Lung (tissue), 12 donors: ENCODE measurements around the gene SYK. TPM values are rescaled to one million over a fixed set of nuclear protein-coding genes. Genes with fewer than 3 reads are reported as not detected.

Experiments
- ATAC-seq: fragments of 200-7000 bp; cut with Tn5 transposase; one replicate; pipeline ENCODE4 v1.9.1; 2020; ENCODE audit warnings: moderate number of reproducible peaks; ENCODE audit not compliant: insufficient read depth, low FRiP score
- DNase-seq, 3 donors: peaks; one replicate each; pipeline ENCODE4 v3.0.0-alpha.2; 2013 to 2017
- H3K27ac ChIP-seq, 2 donors: one replicate each; pipeline ENCODE4 v1.5.1; 2013; ENCODE audit warnings: mild to moderate bottlenecking in 2 of 2, moderate library complexity in 2 of 2, control low read depth in 1 of 2, inconsistent platforms in 1 of 2, low read depth in 1 of 2, low read length in 1 of 2
- H3K27me3 ChIP-seq, 3 donors: one replicate each; pipeline ENCODE4 v1.5.1; 2013; ENCODE audit warnings: low read length in 2 of 3; ENCODE audit not compliant: control insufficient read depth in 3 of 3, insufficient read depth in 3 of 3
- H3K36me3 ChIP-seq, 4 donors: one replicate each; pipeline ENCODE4 v1.5.1; 2013; ENCODE audit warnings: low read length in 4 of 4, mild to moderate bottlenecking in 1 of 4, moderate library complexity in 1 of 4; ENCODE audit not compliant: control insufficient read depth in 4 of 4, insufficient read depth in 4 of 4
- H3K4me1 ChIP-seq, 5 donors: one replicate each; pipeline ENCODE4 v1.5.1; 2013; ENCODE audit warnings: low read length in 5 of 5, mild to moderate bottlenecking in 2 of 5, moderate library complexity in 1 of 5; ENCODE audit not compliant: control insufficient read depth in 5 of 5, insufficient read depth in 5 of 5
- H3K4me3 ChIP-seq: one replicate; pipeline ENCODE4 v1.5.1; 2013; ENCODE audit warnings: mild to moderate bottlenecking, control low read depth, moderate library complexity
- H3K9ac ChIP-seq, 2 donors: one replicate each; pipeline ENCODE4 v1.5.1; 2013; ENCODE audit warnings: low read length in 2 of 2, control low read depth in 1 of 2; ENCODE audit not compliant: insufficient read depth in 1 of 2
- H3K9me3 ChIP-seq, 4 donors: one replicate each; pipeline ENCODE4 v1.5.1; 2013; ENCODE audit warnings: low read length in 3 of 4, mild to moderate bottlenecking in 1 of 4, moderate library complexity in 1 of 4; ENCODE audit not compliant: control insufficient read depth in 4 of 4, insufficient read depth in 3 of 4
- WGBS, 2 donors: extraction: QIAGEN DNeasy Blood & Tissue Kit; methylation state at CpG; one replicate each; pipeline ENCODE4 v1.1.7; 2013; 5-methylcytosine and 5-hydroxymethylcytosine counted together
- polyA plus RNA-seq, 2 donors: library from polyadenylated mRNA; stranded (reverse); fragments of 200-250 nt; gene quantifications; one replicate each; pipeline ENCODE4 v1.2.1, GENCODE V29; 2013
- total RNA-seq, 2 donors: library from RNA; depleted of rRNA in 1 of 2; stranded (reverse); fragments of >200 nt in 1 of 2; gene quantifications; one replicate each; pipeline ENCODE4 v1.2.1, GENCODE V29; 2014 to 2021
- TF ChIP-seq, protein P1 (sequence below): IDR thresholded peaks from 2 replicates; pipeline ENCODE4 v1.5.1; 2012; ENCODE audit warnings: mild to moderate bottlenecking; ENCODE audit errors: control extremely low read depth, extremely low read depth
- donor health status: control.
- donor health status: control.
- donor health status: Bipolar disorder and iron deficiency.
- donor health status: healthy.
- donor health status: DM: yes; HTN: yes; CAD: no.

Gene SYK
- total and polyA plus RNA-seq, 4 donors = 13.7 to 71.6 (median 35.0) TPM

- Histone ChIP-seq H3K9ac (no peak overlapping the region), H3K27me3 (no peaks in the 10 kb centered on the region), H3K27ac (no peak overlapping the region), H3K9me3 (no peaks in the 10 kb centered on the region), H3K4me1 (peaks cover 0 to 4% (median 0%) of the 10 kb centered on the region in 5 donors), H3K4me3 (no peak overlapping the region), H3K36me3 (peaks cover 0 to 2% (median 0%) of the 10 kb centered on the region in 4 donors)
- 88 to 89% methylated on average over 8 of the region's 8 CpGs for WGBS, 2 donors
- TF ChIP-seq, protein P1, sequence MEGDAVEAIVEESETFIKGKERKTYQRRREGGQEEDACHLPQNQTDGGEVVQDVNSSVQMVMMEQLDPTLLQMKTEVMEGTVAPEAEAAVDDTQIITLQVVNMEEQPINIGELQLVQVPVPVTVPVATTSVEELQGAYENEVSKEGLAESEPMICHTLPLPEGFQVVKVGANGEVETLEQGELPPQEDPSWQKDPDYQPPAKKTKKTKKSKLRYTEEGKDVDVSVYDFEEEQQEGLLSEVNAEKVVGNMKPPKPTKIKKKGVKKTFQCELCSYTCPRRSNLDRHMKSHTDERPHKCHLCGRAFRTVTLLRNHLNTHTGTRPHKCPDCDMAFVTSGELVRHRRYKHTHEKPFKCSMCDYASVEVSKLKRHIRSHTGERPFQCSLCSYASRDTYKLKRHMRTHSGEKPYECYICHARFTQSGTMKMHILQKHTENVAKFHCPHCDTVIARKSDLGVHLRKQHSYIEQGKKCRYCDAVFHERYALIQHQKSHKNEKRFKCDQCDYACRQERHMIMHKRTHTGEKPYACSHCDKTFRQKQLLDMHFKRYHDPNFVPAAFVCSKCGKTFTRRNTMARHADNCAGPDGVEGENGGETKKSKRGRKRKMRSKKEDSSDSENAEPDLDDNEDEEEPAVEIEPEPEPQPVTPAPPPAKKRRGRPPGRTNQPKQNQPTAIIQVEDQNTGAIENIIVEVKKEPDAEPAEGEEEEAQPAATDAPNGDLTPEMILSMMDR = no peak
- DNase-seq (no peak), ATAC-seq (no peak)
These were observed 11.4 kb downstream of the SYK start for GRCh38 chr9:90813046-90813445.

GRCh38 chr9:90813523-90813922, 11.9 kb downstream of the SYK start:
- no peak for DNase-seq
- no peak for ATAC-seq
- no peaks in the 10 kb centered on the region for H3K27me3 ChIP-seq
- 93 to 96% methylated on average over 2 of the region's 2 CpGs for WGBS, 2 donors
- no peak overlapping the region for H3K9ac ChIP-seq
- H3K36me3 ChIP-seq = peaks cover 0 to 2% (median 0%) of the 10 kb centered on the region in 4 donors
- H3K27ac ChIP-seq = no peak overlapping the region
- H3K4me1 ChIP-seq = peaks cover 0 to 4% (median 0%) of the 10 kb centered on the region in 5 donors
- TF ChIP-seq, protein P1 = no peak
- H3K4me3 ChIP-seq = no peak overlapping the region
- H3K9me3 ChIP-seq = no peaks in the 10 kb centered on the region

DNA sequence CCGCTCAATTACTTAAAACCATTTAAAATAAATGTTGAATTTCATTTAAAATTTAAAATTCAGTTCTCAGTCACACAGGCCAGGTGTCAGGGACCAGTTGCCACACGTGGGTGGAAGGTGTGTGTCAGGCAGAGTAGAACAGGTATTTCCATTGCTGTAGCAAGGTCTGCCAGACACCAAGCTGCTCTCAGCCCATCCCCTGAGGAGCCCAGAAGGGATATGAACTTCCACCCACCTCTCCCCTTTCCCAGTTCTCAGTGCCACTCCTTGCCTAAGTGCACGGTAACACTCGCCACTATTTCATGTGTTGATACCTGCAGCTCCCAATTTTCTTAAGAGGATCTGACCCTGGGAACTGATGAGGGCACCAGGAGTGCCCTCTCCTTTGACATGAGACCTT, 12.7 kb downstream of the SYK start:
- Histone ChIP-seq H3K4me1 (peaks cover 0 to 4% (median 0%) of the 10 kb centered on the region in 5 donors), H3K4me3 (no peak overlapping the region), H3K27me3 (no peaks in the 10 kb centered on the region), H3K27ac (no peak overlapping the region), H3K9ac (no peak overlapping the region), H3K36me3 (peaks cover 0 to 2% (median 0%) of the 10 kb centered on the region in 4 donors), H3K9me3 (no peaks in the 10 kb centered on the region)
- TF ChIP-seq, protein P1 = no peak
- 80 to 88% methylated on average over 4 of the region's 4 CpGs for WGBS, 2 donors
- DNase-seq (no peak), ATAC-seq (no peak)
